Glomerular visceral epithelial cell (primary cell): ENCODE measurements around the gene GRK4.
"Not testable (repeated sequence)": the region's sequence is repeated elsewhere in the genome, so short reads cannot be mapped to it uniquely, and the experiment has no call there.

Source experiments
- DNase-seq: peaks from one replicate; pipeline ENCODE4 v3.0.0-alpha.2; 2016; ENCODE audit errors: extremely low spot score

Gene GRK4

GRCh38 chr4:3039706-3040366 lies 76.5 kb downstream of the GRK4 start:
- no peak for DNase-seq

GRCh38 chr4:3040452-3041191 lies 77.3 kb downstream of the GRK4 start:
- DNase-seq = no peak

GRCh38 chr4:3041192-3042142 lies 78.1 kb downstream of the GRK4 start:
- peak; percentile 41 for DNase-seq

DNA sequence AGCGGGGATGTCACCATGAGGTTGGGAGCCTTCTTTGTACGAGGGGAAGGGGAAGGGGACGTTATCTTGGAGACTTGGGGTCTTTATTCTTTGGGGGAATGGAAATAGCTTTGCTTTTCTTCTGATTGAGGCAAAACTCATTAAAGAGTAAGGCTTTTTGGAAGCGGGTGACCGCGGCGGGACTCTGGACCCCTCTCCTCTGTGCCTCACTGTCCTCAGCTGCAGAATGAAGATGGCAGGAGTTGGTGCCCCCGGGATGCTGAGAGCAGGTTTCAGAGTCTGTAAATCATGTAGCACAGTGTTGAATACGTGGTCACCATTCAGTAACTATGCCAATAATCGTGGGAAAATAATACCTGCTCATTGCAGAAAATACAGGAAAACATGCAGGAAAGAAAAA lies 78.9 kb downstream of the GRK4 start:
- DNase-seq = no peak

- no peak for DNase-seq
Measured at GRCh38 chr4:3043282-3044020, 80.1 kb downstream of the GRK4 start.

DNA sequence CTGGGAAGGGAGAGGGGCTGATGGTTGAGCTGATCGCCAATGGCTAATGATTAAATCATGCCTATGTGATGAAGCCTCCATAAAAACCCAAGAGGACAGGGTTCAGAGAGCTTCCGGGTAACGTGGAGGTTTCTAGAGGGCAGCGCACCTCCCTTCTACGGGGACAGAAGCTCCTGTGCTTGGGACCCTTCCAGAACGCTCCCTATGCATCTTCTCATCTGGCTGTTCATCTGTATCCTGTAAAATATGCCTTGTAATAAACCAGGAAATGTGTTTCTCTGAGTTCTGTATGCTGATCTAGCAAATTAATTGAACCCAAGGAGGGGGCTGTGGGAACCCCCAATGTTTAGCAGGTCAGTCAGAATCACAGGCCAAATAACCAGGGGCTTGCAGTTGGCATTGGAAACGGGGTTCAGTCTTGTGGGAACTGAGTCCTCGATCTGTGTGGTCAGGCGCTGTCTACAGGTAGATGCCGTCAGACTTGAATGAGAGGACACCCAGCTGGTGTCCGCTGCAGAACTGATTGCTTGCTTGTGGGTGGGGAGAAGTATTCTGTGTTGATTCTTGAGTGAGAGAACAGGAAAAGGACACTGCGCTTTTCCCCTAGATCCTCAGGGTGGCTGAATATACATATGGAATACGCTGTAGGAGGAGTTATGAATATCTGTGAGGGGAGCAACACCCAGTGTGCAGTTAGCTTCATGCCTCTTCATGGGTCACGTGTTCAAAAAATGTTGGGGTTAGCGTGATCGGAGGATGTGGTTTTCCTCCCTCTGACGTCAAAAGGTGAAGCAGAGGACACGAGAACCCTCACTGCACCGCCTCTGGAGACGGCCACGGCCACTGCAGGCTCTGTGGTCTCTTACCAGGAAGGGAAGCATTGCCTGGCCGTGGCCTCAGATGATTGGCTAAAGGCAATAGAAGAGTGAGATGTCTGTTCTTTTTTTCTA lies 81.8 kb downstream of the GRK4 start:
- no peak for DNase-seq

DNA sequence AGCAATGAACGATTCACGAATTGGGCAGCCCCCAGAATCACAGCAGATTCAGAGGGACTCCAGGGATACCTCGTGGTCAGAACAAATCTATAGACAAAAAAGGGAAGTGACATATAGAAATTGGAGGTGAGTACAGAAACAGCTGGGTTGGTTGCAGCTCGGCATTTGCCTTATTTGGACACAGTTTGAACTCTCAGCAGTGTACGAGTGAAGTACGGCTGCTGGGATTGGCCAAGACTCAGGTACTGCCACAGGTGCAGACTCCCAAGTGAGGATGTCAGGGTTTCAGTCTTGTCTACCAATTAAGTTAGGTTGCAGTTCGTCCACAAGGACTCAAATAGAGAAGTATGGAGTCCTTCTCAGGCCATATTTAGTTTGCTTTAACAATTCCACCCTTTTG lies 82.8 kb downstream of the GRK4 start:
- no peak for DNase-seq

GRCh38 chr4:3046623-3047022 lies 83.3 kb downstream of the GRK4 start:
- DNase-seq = no peak

- peak; percentile 69 for DNase-seq
Measured at GRCh38 chr4:3047464-3048286, 84.3 kb downstream of the GRK4 start.

GRCh38 chr4:3051141-3051897 lies 87.9 kb downstream of the GRK4 start:
- DNase-seq = not testable (repeated sequence)

GRCh38 chr4:3054169-3054759 lies 90.9 kb downstream of the GRK4 start:
- DNase-seq = no peak

GRCh38 chr4:3059943-3060342 lies 96.6 kb downstream of the GRK4 start:
- DNase-seq = no peak

- DNase-seq = no peak
Measured at GRCh38 chr4:3060946-3061345, 97.6 kb downstream of the GRK4 start.

- peak; percentile 88 for DNase-seq
Measured at GRCh38 chr4:3062471-3062870, 99.1 kb downstream of the GRK4 start.

- no peak for DNase-seq
Measured at GRCh38 chr4:3065551-3065950, 102.2 kb downstream of the GRK4 start.

- no peak for DNase-seq
Measured at GRCh38 chr4:3066836-3067400, 103.5 kb downstream of the GRK4 start.

GRCh38 chr4:3067473-3068001 lies 104.2 kb downstream of the GRK4 start:
- DNase-seq = no peak

DNA sequence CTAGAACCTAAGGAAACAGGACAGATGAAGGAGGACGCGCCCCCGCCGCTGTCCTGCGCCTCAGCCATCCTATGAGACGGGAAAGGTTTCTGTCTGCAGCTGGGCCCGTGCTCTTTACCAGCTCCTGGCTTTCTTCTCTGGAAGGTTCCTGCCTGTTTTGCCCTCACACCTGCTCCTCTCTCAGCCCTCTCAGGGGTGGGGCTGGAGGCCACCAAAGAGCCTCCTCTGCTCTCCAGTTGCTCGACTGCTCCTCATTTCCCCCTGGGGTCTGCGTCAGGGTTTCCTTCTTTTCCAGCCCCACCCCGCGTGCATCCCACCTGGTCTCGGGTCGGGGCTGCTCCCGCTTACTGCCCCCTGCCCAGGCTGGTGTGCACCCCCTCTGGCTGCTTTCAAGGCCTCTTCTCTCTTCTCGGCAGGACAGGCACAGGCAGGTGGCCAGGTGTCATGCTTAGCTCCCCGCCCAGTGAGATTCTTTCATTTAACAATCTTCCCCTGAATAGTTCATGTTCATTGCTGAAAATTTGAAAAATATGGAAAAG lies 106.4 kb downstream of the GRK4 start:
- no peak for DNase-seq
